ENCODE results near the gene KLHL21.

GRCh38 chr1:6582370-6582769 is 20.3 kb downstream of the KLHL21 start:
- TF ChIP-seq ATF1 (CRISPR knock-in tag; IDR thresholded peaks at IDR 0.05) (no peak), CTCF (IDR thresholded peaks at IDR 0.05) (no peak), NFE2L1 (CRISPR knock-in tag; IDR thresholded peaks at IDR 0.05) (no peak)

All from WTC11 (cell line).